Activated CD8-positive, alpha-beta memory T cell treated with anti-CD3 and anti-CD28 coated beads for 4 hours (primary cell): ENCODE measurements around the gene LRRC8E.
A peak's percentile ranks its signal among the peaks of the same experiment; 100 is the strongest.

Experiments
- DNase-seq, 2 donors: peaks; one replicate each; pipeline ENCODE4 v3.0.0-alpha.2; 2020; ENCODE audit warnings: low read depth in 2 of 2

LRRC8E gene

GRCh38 chr19:7868326-7868670, 20.0 kb upstream of the LRRC8E start:
- no peak for DNase-seq

DNA sequence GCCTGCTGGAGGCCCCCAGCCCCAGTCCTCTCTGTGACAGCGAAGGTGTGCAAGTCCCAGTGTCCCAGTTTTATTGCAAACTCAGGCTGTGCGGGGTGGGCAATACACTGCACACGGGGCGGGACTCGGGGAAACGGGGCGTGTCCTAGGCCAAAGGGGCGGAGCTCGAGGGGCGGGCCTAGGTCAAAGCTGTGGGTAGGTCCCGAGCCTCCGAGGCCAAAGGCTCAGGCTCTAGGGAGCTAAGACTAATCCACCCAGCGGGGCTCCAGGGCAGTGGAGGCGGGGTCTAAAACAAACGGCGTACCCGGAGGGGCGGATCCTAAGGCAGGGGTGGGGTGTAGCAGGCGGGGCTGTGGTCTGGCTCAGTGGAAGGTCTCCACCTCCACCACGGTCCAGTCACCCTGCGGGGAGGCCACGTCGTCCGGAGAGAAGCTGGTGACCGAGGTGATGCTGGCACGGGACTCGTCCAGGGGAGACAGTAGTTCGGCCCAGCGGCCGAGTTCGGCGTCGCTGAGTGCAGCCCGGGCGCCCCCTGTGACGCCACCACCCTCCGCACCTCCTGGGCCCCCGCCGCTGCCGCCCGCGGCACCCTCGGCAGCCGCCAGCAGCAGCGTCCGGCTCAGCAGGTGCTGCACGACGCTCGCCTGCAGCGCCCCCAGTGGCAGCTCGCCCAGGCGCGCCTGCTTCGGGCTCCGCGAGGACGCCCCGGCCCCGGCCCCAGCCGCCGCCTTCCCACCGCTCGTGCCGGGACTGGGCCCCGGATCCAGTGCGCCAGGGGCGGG, 19.4 kb upstream of the LRRC8E start:
- peak; percentile 51 to 58 for DNase-seq

DNA sequence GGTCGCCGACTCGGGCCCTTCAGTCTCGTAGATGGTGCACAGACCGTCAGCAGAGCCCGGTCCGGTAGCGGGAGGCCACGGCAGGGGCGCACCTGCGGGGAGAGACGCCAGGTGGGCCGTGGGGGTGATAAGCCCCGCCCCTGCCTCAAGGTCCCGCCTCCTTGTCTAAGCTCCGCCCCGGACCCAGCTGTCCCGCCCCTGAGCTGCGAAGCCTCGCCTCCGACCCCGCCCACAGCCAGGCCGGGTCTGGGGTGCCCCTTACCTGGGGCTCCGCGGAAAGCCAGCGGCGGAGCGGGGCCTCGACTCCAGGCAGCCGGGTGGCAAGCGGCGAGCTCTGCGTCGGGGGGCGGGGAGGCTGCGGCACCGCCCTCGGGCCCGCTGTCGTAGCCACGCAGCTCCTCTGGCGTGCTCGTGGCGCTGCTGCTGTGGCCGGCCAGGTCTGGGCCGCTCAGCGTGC, 18.8 kb upstream of the LRRC8E start:
- peak; percentile 52 to 72 for DNase-seq

DNA sequence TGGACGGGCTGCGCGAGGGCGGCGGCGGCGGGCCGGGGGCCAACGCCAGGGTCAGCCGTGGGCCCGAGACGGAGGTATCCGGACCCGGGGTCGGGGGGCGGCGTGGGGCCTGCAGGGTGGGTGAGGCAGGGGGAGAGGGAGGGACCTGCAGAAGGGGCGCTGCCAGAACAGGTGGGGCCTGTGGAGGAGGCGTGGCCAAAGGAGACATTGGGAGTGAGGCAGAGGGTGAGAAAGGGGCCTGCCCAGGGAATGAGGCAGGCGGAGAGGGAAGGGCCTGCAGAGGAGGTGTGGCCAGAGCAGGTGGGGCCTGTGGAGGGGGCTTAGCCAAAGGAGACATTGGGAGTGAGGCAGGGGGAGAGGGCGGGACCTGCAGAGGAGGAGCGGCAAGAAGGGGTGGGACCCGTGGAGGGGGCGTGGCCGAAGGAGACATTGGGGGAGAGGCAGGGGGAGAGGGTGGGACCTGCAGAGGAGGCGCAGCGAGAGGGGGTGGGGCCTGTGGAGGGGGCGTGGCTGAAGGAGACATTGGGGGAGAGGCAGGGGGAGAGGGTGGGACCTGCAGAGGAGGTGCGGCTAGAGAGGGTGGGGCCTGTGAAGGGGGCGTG, 18.3 kb upstream of the LRRC8E start:
- no peak for DNase-seq

DNA sequence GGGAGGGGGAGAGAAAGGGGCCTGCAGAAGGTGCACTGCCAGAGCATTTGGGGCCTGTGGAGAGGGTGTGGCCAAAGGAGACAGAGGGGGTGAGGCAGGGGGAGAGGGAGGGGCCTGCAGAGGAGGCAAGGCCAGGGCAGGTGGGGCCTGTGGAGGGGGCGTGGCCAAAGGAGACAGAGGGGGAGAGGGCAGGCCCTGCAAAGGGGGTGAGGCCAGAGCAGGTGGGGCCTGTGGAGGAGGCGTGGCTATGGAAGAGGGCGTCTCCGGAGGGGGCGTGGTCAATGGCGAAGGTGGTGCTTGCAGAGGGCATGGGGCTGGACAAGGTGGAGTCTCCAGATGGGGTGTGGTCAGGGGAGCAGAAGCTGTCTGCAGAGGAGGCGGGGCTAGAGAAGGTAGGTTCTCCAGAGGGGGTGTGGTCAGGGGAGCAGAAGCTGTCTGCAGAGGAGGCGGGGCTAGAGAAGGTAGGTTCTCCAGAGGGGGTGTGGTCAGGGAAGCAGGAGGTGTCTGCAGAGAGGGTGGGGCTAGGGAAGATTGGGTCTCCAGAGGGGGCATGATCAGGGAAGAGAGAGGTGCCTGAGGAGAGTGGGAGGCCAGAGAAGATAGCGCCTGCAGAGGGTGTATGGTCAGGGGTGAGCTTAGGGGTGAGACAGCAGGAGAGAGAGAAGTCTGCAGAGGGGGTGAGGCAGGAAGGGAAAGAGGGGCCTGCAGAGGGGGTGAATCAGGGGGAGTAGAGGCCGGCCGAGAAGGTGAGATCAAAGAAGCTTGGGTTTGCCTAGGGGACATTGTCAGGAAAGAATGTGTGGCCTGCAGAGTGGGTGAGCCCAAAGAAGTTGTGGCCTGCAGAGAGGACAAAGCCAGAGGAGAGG, 17.5 kb upstream of the LRRC8E start:
- DNase-seq: no peak

GRCh38 chr19:7871437-7872305, 16.6 kb upstream of the LRRC8E start:
- peak; percentile 36 to 52 for DNase-seq

- DNase-seq: no peak
These were observed 15.8 kb upstream of the LRRC8E start for GRCh38 chr19:7872306-7873204.

- DNase-seq: no peak
These were observed 14.8 kb upstream of the LRRC8E start for GRCh38 chr19:7873304-7874075.

DNA sequence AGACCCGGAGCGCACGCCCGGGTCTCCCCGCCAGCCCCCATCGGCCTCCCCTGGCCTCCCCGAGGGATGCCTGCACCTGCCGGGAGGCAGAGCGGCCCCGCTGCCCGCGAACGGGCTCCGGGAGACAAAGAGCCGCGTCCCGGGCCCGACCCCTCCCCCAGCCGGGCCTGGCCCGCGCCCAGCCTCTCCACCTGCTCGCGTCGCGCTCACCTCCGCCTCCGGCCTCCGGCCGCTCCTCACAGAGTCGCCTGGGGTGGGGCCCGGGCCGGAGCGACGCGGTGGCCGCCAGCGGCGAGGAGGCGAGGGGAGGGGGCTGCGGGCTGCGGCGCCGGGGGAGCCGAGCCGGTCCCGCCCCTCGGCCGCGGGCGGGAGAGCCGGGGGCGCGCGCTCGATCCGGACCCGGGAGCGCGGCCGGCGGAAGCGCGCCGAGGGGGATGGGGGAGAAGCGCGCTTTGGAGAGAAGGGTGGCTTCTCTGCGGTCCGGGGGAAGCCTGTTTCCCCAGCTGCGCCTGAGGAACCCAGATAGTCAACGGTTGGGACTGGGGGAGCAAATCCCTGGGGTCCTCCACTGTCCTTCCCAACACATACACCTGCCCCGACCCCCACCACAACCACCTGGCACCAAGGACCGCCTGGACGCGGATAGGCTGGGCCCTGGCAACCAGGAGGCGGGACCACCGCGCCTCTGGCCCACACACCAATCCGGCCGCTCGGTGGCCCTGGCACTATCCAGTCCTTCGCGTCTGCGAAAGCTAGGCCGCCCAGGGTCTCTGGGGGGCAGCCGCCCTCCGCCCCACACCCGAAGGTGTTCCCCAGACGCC, 14.0 kb upstream of the LRRC8E start, which contains the start of gene PRR36:
TSS of gene PRR36 (minus strand) at position 315 of the 821 bp plus-strand sequence. CDS start 701 bp downstream, outside the sequence.
- no peak for DNase-seq

GRCh38 chr19:7874897-7875273, 13.4 kb upstream of the LRRC8E start:
- DNase-seq: no peak

DNA sequence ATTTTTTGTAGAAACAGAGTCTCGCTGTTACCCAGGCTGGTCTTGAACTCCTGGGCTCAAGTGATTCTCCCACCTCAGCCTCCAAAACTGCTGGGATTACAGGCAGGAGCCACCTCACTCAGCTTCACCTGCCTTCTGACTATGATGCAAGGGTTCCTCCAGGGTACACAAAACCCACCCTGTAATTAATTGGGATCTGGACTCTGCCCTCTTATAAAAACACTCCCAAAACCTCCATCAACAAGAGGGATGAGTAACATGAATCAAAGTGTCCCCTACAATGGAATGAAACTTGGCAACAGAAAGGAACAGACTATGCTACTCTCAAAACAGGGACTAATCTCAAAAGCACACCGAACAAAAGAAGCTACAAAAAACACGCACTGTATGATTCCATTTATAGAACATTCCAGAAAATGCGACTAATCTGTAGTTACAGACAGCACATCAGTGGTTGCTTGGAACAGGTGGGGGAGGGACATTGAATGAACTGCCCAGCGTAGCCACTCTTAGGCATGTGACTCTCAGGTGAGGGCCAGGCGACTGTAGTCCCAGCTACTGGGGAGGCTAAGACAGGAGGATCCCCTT, 11.0 kb upstream of the LRRC8E start:
- no peak for DNase-seq

- DNase-seq: no peak
These were observed 9.1 kb upstream of the LRRC8E start for GRCh38 chr19:7879111-7879807.

DNA sequence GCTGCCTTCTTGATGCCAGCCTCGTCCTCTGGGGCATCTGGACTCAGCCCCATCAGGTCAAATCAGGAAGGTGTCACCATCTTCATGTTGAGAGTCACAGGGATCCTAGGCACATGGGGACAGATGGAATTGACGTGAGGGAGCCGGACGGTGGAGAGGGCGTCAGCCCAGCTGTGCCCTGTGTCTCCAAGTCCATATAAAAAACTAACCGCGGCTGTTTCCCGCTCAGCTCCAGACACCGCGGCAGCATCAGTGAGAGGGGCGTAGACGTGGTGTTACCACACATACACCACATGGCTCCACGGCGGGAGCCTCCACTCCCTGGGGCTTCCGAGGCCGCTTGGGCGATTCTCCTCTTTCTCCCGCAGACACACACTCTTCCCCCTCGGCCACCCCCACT, 8.5 kb upstream of the LRRC8E start:
- DNase-seq: no peak

- no peak for DNase-seq
These were observed 6.4 kb upstream of the LRRC8E start for GRCh38 chr19:7881910-7882309.

GRCh38 chr19:7883105-7883504, 5.2 kb upstream of the LRRC8E start:
- DNase-seq: no peak

- DNase-seq: no peak
These were observed 4.3 kb upstream of the LRRC8E start for GRCh38 chr19:7883796-7884570.

GRCh38 chr19:7885818-7886217, 2.5 kb upstream of the LRRC8E start:
- DNase-seq: no peak
